Osteoblast (primary cell): ENCODE data around the gene KIAA0232. TPM values are rescaled to one million over a fixed set of nuclear protein-coding genes. Genes with fewer than 3 reads are reported as not detected.
A peak's percentile ranks its signal among the peaks of the same experiment; 100 is the strongest.

ENCODE experiments used
- DNase-seq: peaks from one replicate; pipeline ENCODE4 v3.0.0; 2011; ENCODE audit warnings: low spot score, mixed read lengths; ENCODE audit not compliant: insufficient read length; ENCODE audit errors: missing footprints
- H2AFZ ChIP-seq: 2 replicates; pipeline ENCODE4 v1.6.0; 2011; ENCODE audit warnings: mild to moderate bottlenecking, low read length
- H3K27ac ChIP-seq: 2 replicates; pipeline ENCODE4 v1.5.1; 2011; ENCODE audit warnings: mild to moderate bottlenecking, low read depth, low read length, moderate library complexity
- H3K27me3 ChIP-seq: 2 replicates; pipeline ENCODE4 v1.6.0; 2012; ENCODE audit warnings: mild to moderate bottlenecking, control low read depth, inconsistent platforms, low read length, moderate library complexity; ENCODE audit not compliant: insufficient read depth
- H3K36me3 ChIP-seq: 2 replicates; pipeline ENCODE4 v1.5.1; 2011; ENCODE audit warnings: mild to moderate bottlenecking, low read length, control low read depth, moderate library complexity; ENCODE audit not compliant: insufficient read depth
- H3K4me1 ChIP-seq: 2 replicates; pipeline ENCODE4 v1.5.1; 2011; ENCODE audit warnings: mild to moderate bottlenecking, low read length, control low read depth, moderate library complexity; ENCODE audit not compliant: insufficient read depth
- H3K4me2 ChIP-seq: 2 replicates; pipeline ENCODE4 v1.6.0; 2011; ENCODE audit warnings: mild to moderate bottlenecking, low read length; ENCODE audit not compliant: insufficient read depth
- H3K4me3 ChIP-seq: fragments of 200-600 bp; sonication (generic); 3 replicates; pipeline ENCODE4 v1.5.1; 2012; ENCODE audit warnings: mild to moderate bottlenecking, low read length, inconsistent platforms; ENCODE audit not compliant: insufficient read depth
- H3K79me2 ChIP-seq: 2 replicates; pipeline ENCODE4 v1.6.0; 2012; ENCODE audit warnings: mild to moderate bottlenecking, low read length, control low read depth, inconsistent platforms; ENCODE audit not compliant: insufficient read depth
- H3K9me3 ChIP-seq: 2 replicates; pipeline ENCODE4 v1.5.1; 2011; ENCODE audit warnings: low read depth, low read length, control low read depth
- H4K20me1 ChIP-seq: 2 replicates; pipeline ENCODE4 v1.6.0; 2012; ENCODE audit warnings: mild to moderate bottlenecking, low read length, control low read depth; ENCODE audit not compliant: insufficient read depth
- total RNA-seq: library from RNA; depleted of rRNA; stranded (reverse); fragments of >200 nt; gene quantifications from 2 replicates; pipeline ENCODE4 v1.2.3, GENCODE V29; 2012
- TF ChIP-seq, protein P1 (sequence below): IDR thresholded peaks from 2 replicates; pipeline ENCODE4 v1.5.1; 2011; ENCODE audit warnings: mild to moderate bottlenecking, low read depth, low read length, moderate library complexity; ENCODE audit errors: extremely low read depth

Gene KIAA0232
- total RNA-seq, 1 donor = 23.9 TPM

DNA sequence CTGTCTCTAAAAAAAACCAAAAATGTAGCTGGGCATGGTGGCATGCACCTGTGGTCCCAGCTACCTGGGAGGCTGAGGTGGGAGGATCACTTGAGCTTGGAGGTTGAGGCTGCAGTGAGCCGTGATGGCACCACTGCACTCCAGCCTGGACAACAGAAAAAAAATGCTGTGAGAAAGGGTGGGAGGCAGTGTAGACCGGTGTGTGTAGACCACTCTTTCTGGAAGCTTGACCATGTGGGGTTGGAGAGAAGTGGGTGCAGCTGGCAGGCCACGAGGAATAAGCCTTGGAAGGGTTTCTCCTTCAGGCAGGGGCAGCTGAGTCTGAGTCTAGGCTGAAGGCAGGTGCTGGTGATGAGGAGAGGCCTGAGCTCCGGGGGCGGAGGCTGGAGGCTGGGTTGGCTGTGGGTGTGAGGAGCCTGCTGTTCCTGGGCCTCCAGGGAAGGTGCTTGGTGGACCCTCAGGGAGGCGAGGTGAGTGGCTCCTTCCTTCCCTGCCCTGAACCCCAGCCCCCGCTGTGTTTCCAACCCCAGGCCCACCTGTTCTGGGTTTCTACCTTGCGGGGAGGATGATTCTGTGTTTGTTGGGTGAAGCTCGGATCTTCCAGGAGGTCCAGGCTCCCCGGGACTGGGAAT, 117.8 kb downstream of the KIAA0232 start:
- Histone ChIP-seq H2AFZ (no peak overlapping the region), H3K4me2 (no peak overlapping the region), H3K9me3 (no peaks in the 10 kb centered on the region), H3K36me3 (no peaks in the 10 kb centered on the region), H3K27me3 (no peaks in the 10 kb centered on the region), H3K4me1 (no peaks in the 10 kb centered on the region), H3K79me2 (no peaks in the 10 kb centered on the region), H4K20me1 (no peaks in the 10 kb centered on the region), H3K4me3 (no peak overlapping the region), H3K27ac (no peak overlapping the region)
- TF ChIP-seq, protein P1, sequence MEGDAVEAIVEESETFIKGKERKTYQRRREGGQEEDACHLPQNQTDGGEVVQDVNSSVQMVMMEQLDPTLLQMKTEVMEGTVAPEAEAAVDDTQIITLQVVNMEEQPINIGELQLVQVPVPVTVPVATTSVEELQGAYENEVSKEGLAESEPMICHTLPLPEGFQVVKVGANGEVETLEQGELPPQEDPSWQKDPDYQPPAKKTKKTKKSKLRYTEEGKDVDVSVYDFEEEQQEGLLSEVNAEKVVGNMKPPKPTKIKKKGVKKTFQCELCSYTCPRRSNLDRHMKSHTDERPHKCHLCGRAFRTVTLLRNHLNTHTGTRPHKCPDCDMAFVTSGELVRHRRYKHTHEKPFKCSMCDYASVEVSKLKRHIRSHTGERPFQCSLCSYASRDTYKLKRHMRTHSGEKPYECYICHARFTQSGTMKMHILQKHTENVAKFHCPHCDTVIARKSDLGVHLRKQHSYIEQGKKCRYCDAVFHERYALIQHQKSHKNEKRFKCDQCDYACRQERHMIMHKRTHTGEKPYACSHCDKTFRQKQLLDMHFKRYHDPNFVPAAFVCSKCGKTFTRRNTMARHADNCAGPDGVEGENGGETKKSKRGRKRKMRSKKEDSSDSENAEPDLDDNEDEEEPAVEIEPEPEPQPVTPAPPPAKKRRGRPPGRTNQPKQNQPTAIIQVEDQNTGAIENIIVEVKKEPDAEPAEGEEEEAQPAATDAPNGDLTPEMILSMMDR = no peak
- no peak for DNase-seq

DNA sequence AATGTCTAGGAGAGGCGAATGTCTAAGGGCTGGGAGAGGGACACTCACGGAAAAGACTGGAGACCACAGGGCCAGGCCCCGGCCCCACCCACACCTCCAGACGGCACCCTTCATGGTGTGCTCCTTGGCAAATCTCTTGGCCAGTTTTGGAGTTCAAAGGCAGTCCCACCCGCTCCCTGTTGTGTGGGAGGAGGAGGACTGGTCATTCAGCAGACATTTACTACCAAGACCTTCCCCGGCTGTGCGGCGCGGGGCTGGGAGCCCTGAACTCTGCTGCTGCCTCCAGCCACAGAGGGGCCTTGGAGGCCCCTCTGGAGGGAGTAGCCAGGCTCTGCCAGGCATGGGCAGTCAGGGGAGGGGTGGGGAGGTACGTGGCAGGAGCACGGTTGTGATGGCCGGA, 118.4 kb downstream of the KIAA0232 start:
- Histone ChIP-seq H3K79me2 (no peaks in the 10 kb centered on the region), H4K20me1 (no peaks in the 10 kb centered on the region), H3K4me1 (no peaks in the 10 kb centered on the region), H3K4me3 (no peak overlapping the region), H3K27ac (no peak overlapping the region), H3K36me3 (no peaks in the 10 kb centered on the region), H3K4me2 (no peak overlapping the region), H3K27me3 (peaks cover 4% of the 10 kb centered on the region), H2AFZ (no peak overlapping the region), H3K9me3 (no peaks in the 10 kb centered on the region)
- peak; percentile 85 for DNase-seq
- TF ChIP-seq, protein P1 = no peak

DNA sequence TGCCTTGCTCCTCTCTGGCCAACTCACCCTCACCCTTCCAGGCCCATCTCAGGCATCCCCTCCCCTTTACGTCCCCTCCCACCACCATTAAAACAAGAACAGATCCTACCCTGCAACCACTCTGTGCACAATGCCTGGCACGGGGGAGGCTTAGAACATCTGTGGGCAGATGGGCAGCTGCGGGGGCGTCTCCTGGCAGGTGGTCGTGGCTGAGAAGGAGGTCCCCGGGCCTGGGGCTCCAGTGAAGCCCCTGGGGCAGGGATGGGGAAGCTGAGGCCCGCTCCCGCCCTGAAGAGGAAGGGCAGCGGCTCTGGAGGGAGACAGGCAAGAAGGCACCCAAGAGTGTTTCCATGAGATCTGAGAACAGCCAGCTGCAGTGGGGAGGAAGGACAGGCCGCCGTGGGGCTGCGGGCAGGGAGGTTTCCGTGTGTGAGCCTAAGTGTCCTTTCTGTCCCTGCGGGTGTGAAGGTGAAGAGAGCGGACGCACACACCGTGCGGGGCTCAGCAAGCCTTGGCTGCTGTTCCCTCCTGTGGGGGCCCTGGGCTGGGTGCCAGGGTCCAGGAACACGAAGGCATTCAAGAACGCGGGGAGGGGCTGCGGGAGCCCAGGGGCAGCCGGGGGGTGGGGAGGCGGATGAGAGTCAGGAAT, 119.3 kb downstream of the KIAA0232 start:
- DNase-seq = peak; percentile 70
- Histone ChIP-seq H4K20me1 (no peaks in the 10 kb centered on the region), H3K27ac (no peak overlapping the region), H3K9me3 (no peaks in the 10 kb centered on the region), H3K4me3 (no peak overlapping the region), H3K79me2 (no peaks in the 10 kb centered on the region), H3K4me2 (no peak overlapping the region), H3K27me3 (peaks cover 11% of the 10 kb centered on the region), H3K36me3 (no peaks in the 10 kb centered on the region), H2AFZ (no peak overlapping the region), H3K4me1 (no peaks in the 10 kb centered on the region)
- TF ChIP-seq, protein P1 = no peak

DNA sequence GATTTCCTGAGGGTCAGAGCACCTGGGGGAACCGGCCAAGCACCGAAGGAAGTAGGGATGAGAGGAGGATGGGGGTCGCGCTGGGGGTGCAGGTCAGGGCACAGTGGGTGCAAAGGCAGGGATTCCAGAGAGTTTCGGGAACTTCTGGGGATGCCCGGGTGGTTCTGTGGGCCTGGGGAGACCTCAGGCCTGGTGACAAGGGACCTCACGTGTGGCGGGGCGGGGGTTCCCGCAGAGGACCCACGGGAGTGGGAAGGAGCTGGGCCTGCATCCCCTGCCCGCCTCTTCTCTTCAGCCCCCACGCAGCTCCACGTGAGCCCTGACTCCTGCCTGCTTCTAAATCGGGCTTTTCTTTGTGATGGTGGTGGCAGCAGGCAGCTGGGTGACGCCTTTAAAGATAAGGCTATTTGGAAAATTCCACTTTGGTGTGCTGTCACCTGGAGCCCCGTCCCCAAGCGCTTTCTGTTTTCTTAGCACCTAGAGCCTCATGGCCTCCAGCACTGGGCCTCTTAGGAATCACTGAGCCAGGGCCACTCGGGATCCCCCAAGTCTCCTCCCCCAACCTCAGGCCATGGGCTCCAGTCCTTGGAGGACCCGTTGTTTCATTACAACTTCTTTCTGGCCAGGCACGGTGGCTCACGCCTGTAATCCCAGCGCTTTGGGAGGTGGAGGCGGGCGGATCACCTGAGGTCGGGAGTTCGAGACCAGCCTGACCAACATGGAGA, 120.0 kb downstream of the KIAA0232 start:
- no peak overlapping the region for H3K27ac ChIP-seq
- H3K4me1 ChIP-seq = peaks cover 3% of the 10 kb centered on the region
- peaks cover 18% of the 10 kb centered on the region for H3K27me3 ChIP-seq
- no peaks in the 10 kb centered on the region for H3K36me3 ChIP-seq
- no peak overlapping the region for H3K4me2 ChIP-seq
- no peak overlapping the region for H3K4me3 ChIP-seq
- DNase-seq = no peak
- TF ChIP-seq, protein P1 = no peak
- no peak overlapping the region for H2AFZ ChIP-seq
- H3K79me2 ChIP-seq = no peaks in the 10 kb centered on the region
- H4K20me1 ChIP-seq = no peaks in the 10 kb centered on the region
- no peaks in the 10 kb centered on the region for H3K9me3 ChIP-seq
